ENCODE measurements around the gene PDE4B.
A peak's percentile ranks its signal among the peaks of the same experiment; 100 is the strongest.

Gene PDE4B

DNA sequence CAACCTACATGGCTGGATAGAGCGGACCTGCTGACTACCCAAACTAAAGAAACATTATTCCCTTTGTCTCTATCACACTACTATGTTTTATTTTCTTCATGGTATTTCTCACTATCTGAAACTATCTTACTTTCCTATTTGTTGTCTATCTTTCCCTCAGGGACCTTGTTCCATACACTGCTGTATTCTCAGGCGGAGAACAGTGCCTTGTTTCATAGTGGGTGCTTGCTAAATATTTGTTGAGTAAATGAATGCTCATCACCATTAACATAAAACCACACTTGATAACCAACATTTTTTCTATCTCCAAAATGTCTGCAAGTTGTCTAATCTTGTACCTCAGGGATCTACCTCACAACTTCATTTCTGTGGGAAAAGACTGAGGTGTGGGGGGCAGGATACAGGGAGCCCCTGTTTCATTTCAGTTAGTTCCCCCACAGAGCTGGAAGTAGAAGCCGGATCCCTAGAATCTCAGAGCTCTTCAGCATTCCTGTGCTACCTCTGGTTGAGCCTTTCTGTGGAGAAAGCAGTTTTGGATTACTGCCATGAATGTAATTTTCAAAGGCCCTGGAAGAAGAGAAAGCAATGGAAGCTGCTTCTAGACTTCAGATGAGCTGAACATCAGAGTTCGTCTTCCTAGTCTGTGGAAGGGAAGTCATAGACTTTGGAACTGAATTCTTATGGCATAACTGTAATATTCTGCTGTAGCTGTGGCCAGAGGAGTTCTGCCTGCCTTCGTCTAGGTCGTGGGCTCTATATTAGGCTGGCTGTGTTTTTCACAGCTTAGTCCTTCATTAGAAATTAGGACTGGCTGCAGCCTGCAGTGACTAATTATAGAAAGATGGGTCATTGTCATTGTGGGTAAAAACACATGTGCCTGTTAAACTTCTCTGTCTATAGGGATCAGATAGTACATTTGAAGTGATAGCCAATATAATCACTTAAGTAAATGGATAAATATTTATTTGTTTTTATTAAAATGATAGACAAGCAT, 448.1 kb downstream of the PDE4B start:
- no peak overlapping the region for H3K4me3 ChIP-seq (ENCODE audit: low read depth, low read length)
- DNase-seq (ENCODE audit: low read depth): no peak
- TF ChIP-seq, protein P1, sequence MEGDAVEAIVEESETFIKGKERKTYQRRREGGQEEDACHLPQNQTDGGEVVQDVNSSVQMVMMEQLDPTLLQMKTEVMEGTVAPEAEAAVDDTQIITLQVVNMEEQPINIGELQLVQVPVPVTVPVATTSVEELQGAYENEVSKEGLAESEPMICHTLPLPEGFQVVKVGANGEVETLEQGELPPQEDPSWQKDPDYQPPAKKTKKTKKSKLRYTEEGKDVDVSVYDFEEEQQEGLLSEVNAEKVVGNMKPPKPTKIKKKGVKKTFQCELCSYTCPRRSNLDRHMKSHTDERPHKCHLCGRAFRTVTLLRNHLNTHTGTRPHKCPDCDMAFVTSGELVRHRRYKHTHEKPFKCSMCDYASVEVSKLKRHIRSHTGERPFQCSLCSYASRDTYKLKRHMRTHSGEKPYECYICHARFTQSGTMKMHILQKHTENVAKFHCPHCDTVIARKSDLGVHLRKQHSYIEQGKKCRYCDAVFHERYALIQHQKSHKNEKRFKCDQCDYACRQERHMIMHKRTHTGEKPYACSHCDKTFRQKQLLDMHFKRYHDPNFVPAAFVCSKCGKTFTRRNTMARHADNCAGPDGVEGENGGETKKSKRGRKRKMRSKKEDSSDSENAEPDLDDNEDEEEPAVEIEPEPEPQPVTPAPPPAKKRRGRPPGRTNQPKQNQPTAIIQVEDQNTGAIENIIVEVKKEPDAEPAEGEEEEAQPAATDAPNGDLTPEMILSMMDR (IDR thresholded peaks at IDR 0.05; ENCODE audit: control insufficient read depth, extremely low read depth, insufficient read depth): no peak

- DNase-seq (ENCODE audit: low read depth): peak; percentile 67
- TF ChIP-seq, protein P1 (IDR thresholded peaks at IDR 0.05; ENCODE audit: control insufficient read depth, extremely low read depth, insufficient read depth): peak; percentile 100
- no peak overlapping the region for H3K4me3 ChIP-seq (ENCODE audit: low read depth, low read length)
These were observed 450.2 kb downstream of the PDE4B start for GRCh38 chr1:66242646-66243547.

GRCh38 chr1:66243548-66244130, 450.9 kb downstream of the PDE4B start:
- TF ChIP-seq, protein P1 (IDR thresholded peaks at IDR 0.05; ENCODE audit: control insufficient read depth, extremely low read depth, insufficient read depth): no peak
- no peak overlapping the region for H3K4me3 ChIP-seq (ENCODE audit: low read depth, low read length)
- DNase-seq (ENCODE audit: low read depth): no peak

- no peak for DNase-seq (ENCODE audit: low read depth)
- H3K4me3 ChIP-seq (ENCODE audit: low read depth, low read length): no peak overlapping the region
- TF ChIP-seq, protein P1 (IDR thresholded peaks at IDR 0.05; ENCODE audit: control insufficient read depth, extremely low read depth, insufficient read depth): no peak
These were observed 451.7 kb downstream of the PDE4B start for GRCh38 chr1:66244429-66244828.

DNA sequence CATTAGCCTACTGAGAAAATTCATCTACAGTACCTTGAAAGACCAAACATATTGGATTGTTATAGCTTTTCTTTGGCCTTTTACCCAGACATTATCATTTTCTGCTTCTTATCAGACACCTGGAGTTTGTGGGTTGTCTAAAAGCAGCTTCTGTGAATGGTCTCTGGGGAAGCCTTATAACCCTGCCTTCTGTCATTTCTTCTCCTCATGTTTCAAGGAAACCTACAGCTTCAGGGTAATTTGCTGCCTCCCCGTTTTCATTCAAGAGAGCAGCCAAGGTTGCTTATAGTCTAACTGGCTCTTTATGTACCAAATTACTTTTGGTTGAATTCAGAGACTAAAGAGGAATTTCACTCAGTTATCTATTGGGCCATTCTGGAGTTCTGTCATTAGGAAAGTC, 453.0 kb downstream of the PDE4B start:
- no peak for DNase-seq (ENCODE audit: low read depth)
- TF ChIP-seq, protein P1 (IDR thresholded peaks at IDR 0.05; ENCODE audit: control insufficient read depth, extremely low read depth, insufficient read depth): no peak
- H3K4me3 ChIP-seq (ENCODE audit: low read depth, low read length): no peak overlapping the region

All from LNCaP clone FGC (cell line).